Embryonic facial prominence (tissue), 1 donor: ENCODE results near the gene PTBP2.
"Not testable (repeated sequence)": the region's sequence is repeated elsewhere in the genome, so short reads cannot be mapped to it uniquely, and the experiment has no call there.

Experiments used
- DNase-seq: peaks from one replicate; pipeline ENCODE4 v3.0.0-alpha.2; 2016; ENCODE audit errors: extremely low spot score

PTBP2 gene

GRCh38 chr1:96730574-96731298 lies 9.2 kb downstream of the PTBP2 start:
- DNase-seq, result no peak

- no peak for DNase-seq
Observed at GRCh38 chr1:96741335-96741734, 19.8 kb downstream of the PTBP2 start.

GRCh38 chr1:96746440-96747420 lies 25.1 kb downstream of the PTBP2 start:
- DNase-seq, result no peak

- DNase-seq, result no peak
Observed at GRCh38 chr1:96747565-96747964, 26.0 kb downstream of the PTBP2 start.

GRCh38 chr1:96748078-96748477 lies 26.5 kb downstream of the PTBP2 start:
- no peak for DNase-seq

- DNase-seq, result no peak
Observed at GRCh38 chr1:96749618-96750017, 28.0 kb downstream of the PTBP2 start.

GRCh38 chr1:96752394-96752793 lies 30.8 kb downstream of the PTBP2 start:
- no peak for DNase-seq

- DNase-seq, result no peak
Observed at GRCh38 chr1:96756789-96757188, 35.2 kb downstream of the PTBP2 start.

- DNase-seq, result not testable (repeated sequence)
Observed at GRCh38 chr1:96762586-96762985, 41.0 kb downstream of the PTBP2 start.

GRCh38 chr1:96763514-96763913 lies 41.9 kb downstream of the PTBP2 start:
- DNase-seq, result no peak

- no peak for DNase-seq
Observed at GRCh38 chr1:96764469-96764868, 42.9 kb downstream of the PTBP2 start.

GRCh38 chr1:96771847-96772246 lies 50.3 kb downstream of the PTBP2 start:
- no peak for DNase-seq

GRCh38 chr1:96772349-96772748 lies 50.8 kb downstream of the PTBP2 start:
- no peak for DNase-seq

- no peak for DNase-seq
Observed at GRCh38 chr1:96772972-96773371, 51.4 kb downstream of the PTBP2 start.

- DNase-seq, result no peak
Observed at GRCh38 chr1:96782206-96782605, 60.6 kb downstream of the PTBP2 start.

- no peak for DNase-seq
Observed at GRCh38 chr1:96782856-96783255, 61.3 kb downstream of the PTBP2 start.

- DNase-seq, result no peak
Observed at GRCh38 chr1:96790599-96790998, 69.0 kb downstream of the PTBP2 start.

- no peak for DNase-seq
Observed at GRCh38 chr1:96792220-96792619, 70.6 kb downstream of the PTBP2 start.

GRCh38 chr1:96801696-96802095 lies 80.1 kb downstream of the PTBP2 start:
- DNase-seq, result not testable (repeated sequence)

GRCh38 chr1:96804648-96805047 lies 83.1 kb downstream of the PTBP2 start:
- no peak for DNase-seq

GRCh38 chr1:96808191-96808590 lies 86.6 kb downstream of the PTBP2 start:
- no peak for DNase-seq

GRCh38 chr1:96815914-96816313 lies 94.3 kb downstream of the PTBP2 start:
- no peak for DNase-seq

- DNase-seq, result no peak
Observed at GRCh38 chr1:96820107-96820506, 98.5 kb downstream of the PTBP2 start.
